ENCODE data around the gene SPOCK1.

GRCh38 chr5:137228816-137229215 lies 270.3 kb downstream of the SPOCK1 start:
- TF ChIP-seq CTCF (IDR thresholded peaks at IDR 0.05; ENCODE audit: poor library complexity) (no peak), EZH2phosphoT487 (IDR thresholded peaks at IDR 0.05; ENCODE audit: low read depth, severe bottlenecking, unreplicated experiment) (no peak)

All from hepatocyte (in vitro differentiated cells).